ENCODE measurements around the gene DAAM2. TPM values are rescaled to one million over a fixed set of nuclear protein-coding genes. Genes with fewer than 3 reads are reported as not detected.

Gene DAAM2
- total RNA-seq, 6 experiments from 2014 or later: 2.2 to 9.0 (median 8.0) TPM

DNA sequence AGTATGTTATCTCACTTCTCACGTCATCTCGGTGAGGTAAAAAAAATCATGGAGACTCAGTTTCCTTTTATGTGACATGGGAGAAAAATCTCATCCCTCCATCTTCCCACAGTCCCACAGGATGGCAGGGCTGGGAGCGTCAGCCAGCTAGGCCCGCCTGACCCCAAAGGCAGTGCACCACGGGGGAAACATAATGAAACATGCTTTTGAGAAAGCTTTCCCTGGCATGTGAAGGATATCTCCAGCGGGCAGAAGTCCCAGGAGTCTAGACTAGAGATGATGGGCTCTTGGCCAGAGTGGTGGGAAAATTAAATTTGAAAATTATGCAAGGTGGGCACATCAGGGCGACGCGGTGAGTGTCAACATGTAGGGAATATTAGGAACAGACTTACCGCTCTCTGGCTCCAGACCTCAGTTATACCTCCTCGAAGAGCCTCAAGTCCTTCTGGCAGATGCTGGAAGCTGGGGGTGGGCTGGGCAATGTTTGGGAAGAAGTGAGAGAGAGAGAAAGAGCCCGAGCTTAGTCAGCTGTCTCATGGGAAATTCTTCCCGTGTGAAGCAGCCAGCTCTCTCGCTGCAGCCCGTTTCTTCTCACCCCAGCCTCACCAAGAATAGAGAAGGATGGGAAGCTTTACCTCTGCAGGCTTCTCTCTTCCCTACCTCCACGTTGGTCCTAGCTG, 89.8 kb downstream of the DAAM2 start:
- peak; percentile 52 for DNase-seq
- Mint-ChIP-seq H3K27me3 (ENCODE audit: insufficient read depth) (peaks cover 5% of the 10 kb centered on the region), H3K36me3 (ENCODE audit: low read depth) (peaks cover 6% of the 10 kb centered on the region; the same call in 1 of the 2 replicates), H3K4me3 (peak overlapping the region; percentile 74), H3K27ac (peak overlapping the region; percentile 90), H3K4me1 (ENCODE audit: low read depth) (peaks cover 2% of the 10 kb centered on the region), H3K9me3 (no peaks in the 10 kb centered on the region)
- TF ChIP-seq CTCF (IDR thresholded peaks at IDR 0.05): no peak

- Mint-ChIP-seq H3K9me3 (no peaks in the 10 kb centered on the region), H3K27me3 (ENCODE audit: insufficient read depth) (peaks cover 5% of the 10 kb centered on the region; the same call in 1 of the 2 replicates), H3K36me3 (ENCODE audit: low read depth) (peaks cover under 1% of the 10 kb centered on the region; the same call in 1 of the 2 replicates), H3K27ac (peak overlapping the region; percentile 90), H3K4me3 (peak overlapping the region; percentile 74), H3K4me1 (ENCODE audit: low read depth) (no peaks in the 10 kb centered on the region; the same call in none of the 2 replicates)
- peak; percentile 78 for DNase-seq
- TF ChIP-seq CTCF (IDR thresholded peaks at IDR 0.05): no peak
Observed at GRCh38 chr6:39882531-39882899, 90.3 kb downstream of the DAAM2 start.

- peak; percentile 70 for DNase-seq
- Mint-ChIP-seq H3K4me1 (ENCODE audit: low read depth) (no peaks in the 10 kb centered on the region; the same call in none of the 2 replicates), H3K27me3 (ENCODE audit: insufficient read depth) (peaks cover 5% of the 10 kb centered on the region; the same call in 1 of the 2 replicates), H3K4me3 (peak overlapping the region; percentile 2; the same call in 1 of the 2 replicates), H3K36me3 (ENCODE audit: low read depth) (no peaks in the 10 kb centered on the region), H3K9me3 (no peaks in the 10 kb centered on the region), H3K27ac (peak overlapping the region; percentile 90)
- TF ChIP-seq CTCF (IDR thresholded peaks at IDR 0.05): no peak
Observed at GRCh38 chr6:39884696-39885095, 92.5 kb downstream of the DAAM2 start.

DNA sequence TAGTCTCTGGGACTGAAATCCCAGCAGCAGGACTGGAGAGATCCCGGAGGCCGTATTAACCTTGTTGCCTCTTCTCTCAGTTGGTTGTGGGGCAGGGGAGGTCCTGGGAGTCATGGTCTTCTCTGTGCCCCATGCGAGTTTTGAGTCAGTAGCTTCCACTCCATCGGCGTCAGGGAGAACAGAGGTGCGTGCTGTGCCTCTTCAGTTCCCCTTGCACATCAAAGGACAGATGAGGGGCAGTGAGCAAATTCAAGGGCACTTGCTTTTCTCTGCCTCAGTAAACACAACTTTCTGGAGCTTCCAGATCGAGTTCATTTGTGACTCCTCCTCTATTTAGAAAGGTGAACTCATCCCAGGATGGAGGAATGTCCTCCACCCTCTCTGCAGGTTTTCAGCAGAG, 93.5 kb downstream of the DAAM2 start:
- Mint-ChIP-seq H3K36me3 (ENCODE audit: low read depth) (no peaks in the 10 kb centered on the region), H3K4me3 (no peak overlapping the region), H3K9me3 (no peaks in the 10 kb centered on the region), H3K27ac (peak overlapping the region; percentile 90), H3K27me3 (ENCODE audit: insufficient read depth) (peaks cover 5% of the 10 kb centered on the region; the same call in 1 of the 2 replicates), H3K4me1 (ENCODE audit: low read depth) (peaks cover 7% of the 10 kb centered on the region)
- no peak for TF ChIP-seq CTCF (IDR thresholded peaks at IDR 0.05)
- no peak for DNase-seq

GRCh38 chr6:39886871-39887270, 94.7 kb downstream of the DAAM2 start:
- Mint-ChIP-seq H3K27ac (peak overlapping the region; percentile 90), H3K27me3 (ENCODE audit: insufficient read depth) (peaks cover 5% of the 10 kb centered on the region; the same call in 1 of the 2 replicates), H3K36me3 (ENCODE audit: low read depth) (no peaks in the 10 kb centered on the region), H3K4me3 (no peak overlapping the region), H3K9me3 (no peaks in the 10 kb centered on the region), H3K4me1 (ENCODE audit: low read depth) (peaks cover 8% of the 10 kb centered on the region)
- DNase-seq: no peak
- no peak for TF ChIP-seq CTCF (IDR thresholded peaks at IDR 0.05)
